HFF-Myc (cell line): Measurements from ENCODE around the gene DNAH14.
"Not testable (repeated sequence)": the region's sequence is repeated elsewhere in the genome, so short reads cannot be mapped to it uniquely, and the experiment has no call there.

Experiments used
- DNase-seq: peaks from one replicate; pipeline ENCODE4 v3.0.0-alpha.2; 2011; ENCODE audit warnings: low read depth; ENCODE audit errors: extremely low read depth
- H3K4me3 ChIP-seq: replicated peaks from 2 replicates; pipeline ENCODE4 v1.5.1; 2011; ENCODE audit warnings: low read depth, mild to moderate bottlenecking, control low read depth, low read length
- CTCF ChIP-seq: IDR thresholded peaks from 2 replicates; pipeline ENCODE4 v1.5.1; 2012; ENCODE audit warnings: mild to moderate bottlenecking, low read depth, low read length, control low read depth; ENCODE audit errors: missing control alignments

The DNAH14 gene

GRCh38 chr1:225368036-225368552 lies 438.6 kb downstream of the DNAH14 start:
- TF ChIP-seq CTCF: no peak
- no peak for DNase-seq
- H3K4me3 ChIP-seq: no peak overlapping the region

- TF ChIP-seq CTCF: no peak
- H3K4me3 ChIP-seq: no peak overlapping the region
- DNase-seq: no peak
Measured at GRCh38 chr1:225371366-225372010, 442.0 kb downstream of the DNAH14 start.

GRCh38 chr1:225373155-225373554 lies 443.7 kb downstream of the DNAH14 start:
- no peak for DNase-seq
- no peak for TF ChIP-seq CTCF
- H3K4me3 ChIP-seq: no peak overlapping the region

GRCh38 chr1:225374996-225375395 lies 445.5 kb downstream of the DNAH14 start:
- no peak for DNase-seq
- no peak overlapping the region for H3K4me3 ChIP-seq
- no peak for TF ChIP-seq CTCF

GRCh38 chr1:225378880-225379279 lies 449.4 kb downstream of the DNAH14 start:
- H3K4me3 ChIP-seq: no peak overlapping the region
- DNase-seq: no peak
- TF ChIP-seq CTCF: no peak

- no peak for DNase-seq
- no peak overlapping the region for H3K4me3 ChIP-seq
- no peak for TF ChIP-seq CTCF
Measured at GRCh38 chr1:225380691-225381090, 451.2 kb downstream of the DNAH14 start.

GRCh38 chr1:225386860-225387259 lies 457.4 kb downstream of the DNAH14 start:
- DNase-seq, H3K4me3 ChIP-seq: not testable (repeated sequence)
